HG02870 (cell line): ENCODE measurements around the gene SESN1.
"Not testable (repeated sequence)": the region's sequence is repeated elsewhere in the genome, so short reads cannot be mapped to it uniquely, and the experiment has no call there.

Experiments
- ATAC-seq: cut with Tn5 transposase; IDR thresholded peaks from one replicate; pipeline ENCODE4 v1.9.1; 2021; ENCODE audit warnings: mild to moderate bottlenecking, moderate library complexity; ENCODE audit not compliant: unreplicated experiment

Gene SESN1

GRCh38 chr6:109002882-109003281 is 91.8 kb downstream of the SESN1 start:
- no peak for ATAC-seq

GRCh38 chr6:109002051-109002697 is 92.5 kb downstream of the SESN1 start:
- ATAC-seq: no peak

- no peak for ATAC-seq
Observed at GRCh38 chr6:109001291-109001894, 93.3 kb downstream of the SESN1 start.

GRCh38 chr6:109000289-109000688 is 94.4 kb downstream of the SESN1 start:
- ATAC-seq: no peak

GRCh38 chr6:108999428-108999827 is 95.2 kb downstream of the SESN1 start:
- no peak for ATAC-seq

GRCh38 chr6:108998485-108998884 is 96.2 kb downstream of the SESN1 start:
- no peak for ATAC-seq

- ATAC-seq: no peak
Observed at GRCh38 chr6:108996208-108996607, 98.4 kb downstream of the SESN1 start.

- no peak for ATAC-seq
Observed at GRCh38 chr6:108995296-108995695, 99.3 kb downstream of the SESN1 start.

- no peak for ATAC-seq
Observed at GRCh38 chr6:108993876-108994275, 100.8 kb downstream of the SESN1 start.

- ATAC-seq: no peak
Observed at GRCh38 chr6:108989700-108990099, 104.9 kb downstream of the SESN1 start.

- ATAC-seq: no peak
Observed at GRCh38 chr6:108988765-108989164, 105.9 kb downstream of the SESN1 start.

GRCh38 chr6:108988296-108988695 is 106.3 kb downstream of the SESN1 start:
- ATAC-seq: no peak

- ATAC-seq: no peak
Observed at GRCh38 chr6:108987156-108987555, 107.5 kb downstream of the SESN1 start.

- no peak for ATAC-seq
Observed at GRCh38 chr6:108985301-108985700, 109.3 kb downstream of the SESN1 start.

- ATAC-seq: no peak
Observed at GRCh38 chr6:108983151-108983550, 111.5 kb downstream of the SESN1 start.

- ATAC-seq: no peak
Observed at GRCh38 chr6:108982154-108983113, 112.2 kb downstream of the SESN1 start.

- not testable (repeated sequence) for ATAC-seq
Observed at GRCh38 chr6:108978638-108979037, 116.0 kb downstream of the SESN1 start.

GRCh38 chr6:108974201-108974600 is 120.4 kb downstream of the SESN1 start:
- ATAC-seq: no peak

GRCh38 chr6:108969776-108970175 is 124.9 kb downstream of the SESN1 start:
- ATAC-seq: no peak

GRCh38 chr6:108968325-108969316 is 126.0 kb downstream of the SESN1 start:
- no peak for ATAC-seq
